Fibroblast of lung (primary cell): ENCODE data around the gene ECEL1. TPM values are rescaled to one million over a fixed set of nuclear protein-coding genes. Genes with fewer than 3 reads are reported as not detected.

Experiments
- DNase-seq, 2 donors: peaks; one replicate each; pipeline versions ENCODE4 v3.0.0 to v3.0.0-alpha.2; 2010; ENCODE audit warnings: low read depth in 2 of 2
- H2AFZ ChIP-seq: 2 replicates; pipeline ENCODE4 v1.5.1; 2012; ENCODE audit warnings: low read length, control low read depth, inconsistent platforms
- H3K27ac ChIP-seq: 2 replicates; pipeline ENCODE4 v1.5.1; 2011; ENCODE audit warnings: low read length, control low read depth; ENCODE audit not compliant: insufficient read depth
- H3K27me3 ChIP-seq: 2 replicates; pipeline ENCODE4 v1.5.1; 2011; ENCODE audit warnings: mild to moderate bottlenecking, low read length; ENCODE audit not compliant: control insufficient read depth, insufficient read depth
- H3K36me3 ChIP-seq: 2 replicates; pipeline ENCODE4 v1.5.1; 2011; ENCODE audit warnings: low read length; ENCODE audit not compliant: control insufficient read depth, insufficient read depth
- H3K4me1 ChIP-seq: 2 replicates; pipeline ENCODE4 v1.5.1; 2011; ENCODE audit warnings: low read length; ENCODE audit not compliant: control insufficient read depth, insufficient read depth; ENCODE audit errors: extremely low read depth
- H3K4me2 ChIP-seq: 2 replicates; pipeline ENCODE4 v1.5.1; 2011; ENCODE audit warnings: low read length, control low read depth; ENCODE audit not compliant: insufficient read depth; ENCODE audit errors: extremely low read depth
- H3K4me3 ChIP-seq, 4 experiments: fragments of 200-600 bp in 1 of 4; sonication (generic) in 1 of 4; replicated peaks in 1 of 4; 2 replicates each; pipeline ENCODE4 v1.5.1; 2011 to 2016; ENCODE audit warnings: low read length in 4 of 4, low read depth in 3 of 4, mild to moderate bottlenecking in 3 of 4, control low read depth in 2 of 4, inconsistent platforms in 1 of 4, mixed read lengths in 1 of 4; ENCODE audit not compliant: insufficient read depth in 1 of 4; ENCODE audit errors: control extremely low read depth in 1 of 4
- H3K79me2 ChIP-seq: 2 replicates; pipeline ENCODE4 v1.5.1; 2012; ENCODE audit warnings: mild to moderate bottlenecking, low read length, inconsistent platforms; ENCODE audit not compliant: control insufficient read depth, insufficient read depth
- H3K9ac ChIP-seq: 2 replicates; pipeline ENCODE4 v1.5.1; 2011; ENCODE audit warnings: mild to moderate bottlenecking, low read length, control low read depth; ENCODE audit not compliant: insufficient read depth
- H3K9me3 ChIP-seq: 2 replicates; pipeline ENCODE4 v1.5.1; 2012; ENCODE audit warnings: low read depth, low read length; ENCODE audit not compliant: control insufficient read depth, insufficient read depth
- H4K20me1 ChIP-seq: 2 replicates; pipeline ENCODE4 v1.5.1; 2011; ENCODE audit warnings: low read length; ENCODE audit not compliant: control insufficient read depth, insufficient read depth; ENCODE audit errors: extremely low read depth
- CTCF ChIP-seq, 2 donors: IDR thresholded peaks in 1 of 2; conservative IDR thresholded peaks in 1 of 2; 1 replicate in 1 of 2; 2 replicates in 1 of 2; pipeline ENCODE4 v1.5.1; 2011 to 2012; ENCODE audit warnings: low read length in 2 of 2, control low read depth in 1 of 2, inconsistent platforms in 1 of 2, low read depth in 1 of 2, mild to moderate bottlenecking in 1 of 2
- EZH2 ChIP-seq: IDR thresholded peaks from 2 replicates; pipeline ENCODE4 v1.5.1; 2012; ENCODE audit warnings: low read length, control low read depth, mild to moderate bottlenecking; ENCODE audit errors: missing control alignments
- polyA plus RNA-seq, 2 donors: library from polyadenylated mRNA; depleted of rRNA in 1 of 2; stranded (reverse) in 1 of 2; unstranded in 1 of 2; fragments of >200 nt; gene quantifications; 2 replicates each; pipeline ENCODE4 v1.2.1, GENCODE V29; 2011 to 2012; ENCODE audit warnings: missing spikeins in 1 of 2
- total RNA-seq: library from RNA; depleted of rRNA; stranded (reverse); fragments of >200 nt; gene quantifications from 2 replicates; pipeline ENCODE4 v1.2.1, GENCODE V29; 2014

ECEL1 gene
- total and polyA plus RNA-seq, 2 donors (not counting 1 experiment from before 2014, with no cell fraction given) = not detected

GRCh38 chr2:232525791-232526371 lies 38.2 kb upstream of the ECEL1 start, which contains the start of gene CHRND:
Gene CHRND (plus strand): TSS chr2:232526160. CDS start chr2:232526216, 56 bp downstream.
- H3K36me3 ChIP-seq = no peaks in the 10 kb centered on the region
- H3K27ac ChIP-seq = no peak within 1 kb of the TSS
- no peak within 1 kb of the TSS for H2AFZ ChIP-seq
- H3K4me3 ChIP-seq = no peak within 1 kb of the TSS
- TF ChIP-seq EZH2 = no peak
- no peak for TF ChIP-seq CTCF (conservative IDR thresholded peaks at IDR 0.05 in 1 of 2, IDR thresholded peaks at IDR 0.05 in 1 of 2; ENCODE audit: low read depth in 1 of 2, low read length in 2 of 2)
- no peak within 1 kb of the TSS for H3K9ac ChIP-seq
- peaks cover 15% of the 10 kb centered on the region for H3K27me3 ChIP-seq
- H4K20me1 ChIP-seq = no peaks in the 10 kb centered on the region
- no peak within 1 kb of the TSS for H3K4me2 ChIP-seq
- DNase-seq = no peak
- no peaks in the 10 kb centered on the region for H3K9me3 ChIP-seq
- H3K4me1 ChIP-seq = no peaks in the 10 kb centered on the region
- H3K79me2 ChIP-seq = no peaks in the 10 kb centered on the region

- H3K4me3 ChIP-seq = no peak overlapping the region
- no peaks in the 10 kb centered on the region for H4K20me1 ChIP-seq
These were observed 37.6 kb upstream of the ECEL1 start for GRCh38 chr2:232525199-232525598.

GRCh38 chr2:232524771-232525170 lies 37.1 kb upstream of the ECEL1 start:
- no peaks in the 10 kb centered on the region for H3K9me3 ChIP-seq
- H3K36me3 ChIP-seq = no peaks in the 10 kb centered on the region
- H3K79me2 ChIP-seq = no peaks in the 10 kb centered on the region
- no peak overlapping the region for H3K27ac ChIP-seq
- H3K4me2 ChIP-seq = no peak overlapping the region
- H3K4me1 ChIP-seq = no peaks in the 10 kb centered on the region
- no peak for DNase-seq
- no peaks in the 10 kb centered on the region for H4K20me1 ChIP-seq
- H3K9ac ChIP-seq = no peak overlapping the region
- no peak overlapping the region for H2AFZ ChIP-seq
- H3K27me3 ChIP-seq = peaks cover 15% of the 10 kb centered on the region
- no peak overlapping the region for H3K4me3 ChIP-seq
- no peak for TF ChIP-seq CTCF (conservative IDR thresholded peaks at IDR 0.05 in 1 of 2, IDR thresholded peaks at IDR 0.05 in 1 of 2; ENCODE audit: low read depth in 1 of 2, low read length in 2 of 2)
- no peak for TF ChIP-seq EZH2

More at GRCh38 chr2:232525199-232525598, 37.6 kb upstream of the ECEL1 start:
- Histone ChIP-seq H3K79me2 (no peaks in the 10 kb centered on the region), H3K27me3 (peaks cover 15% of the 10 kb centered on the region), H3K4me2 (no peak overlapping the region), H2AFZ (no peak overlapping the region), H3K9ac (no peak overlapping the region), H3K4me1 (no peaks in the 10 kb centered on the region), H3K27ac (no peak overlapping the region), H3K36me3 (no peaks in the 10 kb centered on the region), H3K9me3 (no peaks in the 10 kb centered on the region)
- DNase-seq = no peak
- TF ChIP-seq CTCF (conservative IDR thresholded peaks at IDR 0.05 in 1 of 2, IDR thresholded peaks at IDR 0.05 in 1 of 2; ENCODE audit: low read depth in 1 of 2, low read length in 2 of 2) (no peak), EZH2 (no peak)
